Right atrium auricular region (tissue), 2 donors: ENCODE data around the gene MTX2. TPM values are rescaled to one million over a fixed set of nuclear protein-coding genes. Genes with fewer than 3 reads are reported as not detected.

ENCODE experiments used
- DNase-seq: peaks from one replicate; pipeline ENCODE4 v3.0.0-alpha.2; 2019; ENCODE audit warnings: low spot score
- H3K27ac ChIP-seq, 2 donors: fragments of 200-600 bp; sonication (generic); 1 replicate in 1 of 2; 2 replicates in 1 of 2; pipeline ENCODE4 v1.5.1; 2016 to 2019
- H3K27me3 ChIP-seq, 2 donors: fragments of 200-600 bp; sonication (generic); one replicate each; pipeline versions ENCODE4 v1.5.1 to v1.6.0; 2017 to 2019
- H3K36me3 ChIP-seq: fragments of 200-600 bp; sonication (generic); one replicate; pipeline ENCODE4 v1.5.1; 2016
- H3K4me1 ChIP-seq, 2 donors: fragments of 200-600 bp; sonication (generic); one replicate each; pipeline versions ENCODE4 v1.5.1 to v1.6.0; 2017 to 2019
- H3K4me3 ChIP-seq, 2 donors: fragments of 200-600 bp; sonication (generic); 1 replicate in 1 of 2; 2 replicates in 1 of 2; pipeline ENCODE4 v1.5.1; 2017 to 2019; ENCODE audit warnings: mild to moderate bottlenecking in 1 of 2, moderate library complexity in 1 of 2
- H3K9me3 ChIP-seq, 2 donors: fragments of 200-600 bp; sonication (generic); one replicate each; pipeline ENCODE4 v1.5.1; 2019
- total RNA-seq, 2 donors: library from RNA; depleted of rRNA; stranded (reverse); fragments of >200 nt; gene quantifications; one replicate each; pipeline ENCODE4 v1.1.0, GENCODE V29; 2016
- TF ChIP-seq, protein P1 (sequence below), 2 donors: fragments of 200-600 bp; sonication (generic); IDR thresholded peaks; one replicate each; pipeline ENCODE4 v1.5.1; 2019; ENCODE audit warnings: antibody characterized with exemption in 2 of 2

MTX2 gene
- total RNA-seq, 2 donors from 2014 or later: 36.7 to 73.5 TPM

DNA sequence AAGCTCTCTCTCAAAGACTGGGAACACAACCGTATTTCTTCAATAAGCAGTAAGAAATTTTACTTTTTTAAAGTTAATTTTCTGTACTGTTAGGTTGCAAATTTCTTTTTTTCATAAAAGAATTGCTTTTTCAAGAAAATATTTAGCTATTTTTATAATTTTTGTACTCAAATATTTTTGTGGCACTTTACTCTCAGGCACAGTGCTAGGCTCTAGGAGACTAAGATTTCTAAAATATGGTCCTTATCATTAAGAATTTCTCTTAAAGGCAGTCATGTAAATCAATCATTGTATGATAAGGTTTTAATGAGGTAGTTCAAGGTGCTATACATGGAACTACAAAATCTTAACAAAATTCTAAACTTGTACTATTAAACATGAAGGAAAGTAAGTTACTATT is 61.4 kb downstream of the MTX2 start:
- Histone ChIP-seq H3K27me3 (no peaks in the 10 kb centered on the region), H3K4me1 (no peaks in the 10 kb centered on the region), H3K27ac (no peak overlapping the region), H3K9me3 (no peaks in the 10 kb centered on the region), H3K36me3 (peaks cover 13% of the 10 kb centered on the region), H3K4me3 (no peak overlapping the region)
- DNase-seq: no peak
- TF ChIP-seq, protein P1, sequence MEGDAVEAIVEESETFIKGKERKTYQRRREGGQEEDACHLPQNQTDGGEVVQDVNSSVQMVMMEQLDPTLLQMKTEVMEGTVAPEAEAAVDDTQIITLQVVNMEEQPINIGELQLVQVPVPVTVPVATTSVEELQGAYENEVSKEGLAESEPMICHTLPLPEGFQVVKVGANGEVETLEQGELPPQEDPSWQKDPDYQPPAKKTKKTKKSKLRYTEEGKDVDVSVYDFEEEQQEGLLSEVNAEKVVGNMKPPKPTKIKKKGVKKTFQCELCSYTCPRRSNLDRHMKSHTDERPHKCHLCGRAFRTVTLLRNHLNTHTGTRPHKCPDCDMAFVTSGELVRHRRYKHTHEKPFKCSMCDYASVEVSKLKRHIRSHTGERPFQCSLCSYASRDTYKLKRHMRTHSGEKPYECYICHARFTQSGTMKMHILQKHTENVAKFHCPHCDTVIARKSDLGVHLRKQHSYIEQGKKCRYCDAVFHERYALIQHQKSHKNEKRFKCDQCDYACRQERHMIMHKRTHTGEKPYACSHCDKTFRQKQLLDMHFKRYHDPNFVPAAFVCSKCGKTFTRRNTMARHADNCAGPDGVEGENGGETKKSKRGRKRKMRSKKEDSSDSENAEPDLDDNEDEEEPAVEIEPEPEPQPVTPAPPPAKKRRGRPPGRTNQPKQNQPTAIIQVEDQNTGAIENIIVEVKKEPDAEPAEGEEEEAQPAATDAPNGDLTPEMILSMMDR (IDR thresholded peaks at IDR 0.05): no peak

DNA sequence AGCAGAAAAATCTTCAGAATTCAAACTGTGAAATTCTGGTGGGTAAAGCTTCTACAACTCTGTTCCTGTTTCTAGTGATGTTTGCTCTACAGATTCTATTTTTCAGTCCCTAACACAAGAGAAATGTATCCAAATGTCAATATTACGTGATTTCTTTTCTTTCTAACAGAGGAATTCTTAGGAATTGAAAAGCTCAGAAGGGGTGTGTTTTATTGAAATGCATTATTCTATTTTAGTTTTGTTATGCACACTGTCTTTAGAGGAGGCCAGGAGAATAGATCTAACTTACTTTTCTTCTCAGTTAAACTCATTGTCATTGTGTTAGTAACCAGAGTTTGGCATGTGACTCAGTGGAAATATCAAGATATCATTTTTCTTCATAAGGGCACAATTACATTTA is 62.4 kb downstream of the MTX2 start:
- peaks cover 13% of the 10 kb centered on the region for H3K36me3 ChIP-seq
- no peaks in the 10 kb centered on the region for H3K4me1 ChIP-seq
- H3K9me3 ChIP-seq: no peaks in the 10 kb centered on the region
- TF ChIP-seq, protein P1 (IDR thresholded peaks at IDR 0.05): no peak
- H3K4me3 ChIP-seq: no peak overlapping the region
- H3K27ac ChIP-seq: no peak overlapping the region
- no peaks in the 10 kb centered on the region for H3K27me3 ChIP-seq
- DNase-seq: no peak

DNA sequence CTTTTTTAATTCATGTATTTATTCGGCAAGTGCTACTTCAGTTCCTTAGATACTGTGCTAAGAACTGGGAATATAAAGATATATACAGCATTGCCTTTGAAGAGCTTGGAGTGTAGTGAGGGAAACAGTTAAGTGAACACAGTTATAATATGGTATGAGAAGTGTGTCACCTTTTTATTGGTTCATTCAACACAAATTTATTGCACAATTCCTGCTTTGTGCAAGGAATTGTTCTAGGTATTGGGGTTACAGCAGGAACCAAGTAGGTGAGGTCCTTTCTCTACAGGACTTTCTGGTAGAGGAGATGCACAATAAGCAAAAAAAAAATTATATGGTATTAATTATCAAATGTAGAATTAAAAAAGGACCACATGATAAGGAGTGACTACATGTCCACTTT is 65.5 kb downstream of the MTX2 start:
- Histone ChIP-seq H3K27me3 (no peaks in the 10 kb centered on the region), H3K36me3 (peaks cover 4% of the 10 kb centered on the region), H3K27ac (no peak overlapping the region), H3K9me3 (no peaks in the 10 kb centered on the region), H3K4me3 (no peak overlapping the region), H3K4me1 (no peaks in the 10 kb centered on the region)
- TF ChIP-seq, protein P1 (IDR thresholded peaks at IDR 0.05): no peak
- DNase-seq: no peak

DNA sequence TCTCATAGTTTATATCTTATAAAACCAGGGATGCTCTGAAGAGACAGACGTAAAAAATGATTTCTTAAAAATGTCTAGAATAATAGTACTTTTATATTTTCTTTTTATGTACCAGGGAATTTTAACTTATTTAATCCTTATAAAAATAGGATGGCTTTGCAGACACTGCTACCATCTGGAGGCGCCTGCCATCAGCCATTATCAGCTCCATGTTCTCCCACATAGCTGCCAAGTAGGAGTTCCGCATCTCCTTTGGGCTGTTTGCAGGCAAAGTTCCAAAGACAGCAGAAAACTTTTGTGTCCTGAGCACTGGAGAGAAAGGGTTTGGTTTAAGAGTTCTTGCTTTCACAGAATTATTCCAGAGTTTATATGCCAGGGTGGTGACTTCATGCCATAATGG is 69.2 kb downstream of the MTX2 start:
- Histone ChIP-seq H3K27me3 (no peaks in the 10 kb centered on the region), H3K4me1 (no peaks in the 10 kb centered on the region), H3K36me3 (peaks cover 4% of the 10 kb centered on the region), H3K27ac (no peak overlapping the region), H3K9me3 (no peaks in the 10 kb centered on the region), H3K4me3 (no peak overlapping the region)
- no peak for DNase-seq
- TF ChIP-seq, protein P1 (IDR thresholded peaks at IDR 0.05): no peak

DNA sequence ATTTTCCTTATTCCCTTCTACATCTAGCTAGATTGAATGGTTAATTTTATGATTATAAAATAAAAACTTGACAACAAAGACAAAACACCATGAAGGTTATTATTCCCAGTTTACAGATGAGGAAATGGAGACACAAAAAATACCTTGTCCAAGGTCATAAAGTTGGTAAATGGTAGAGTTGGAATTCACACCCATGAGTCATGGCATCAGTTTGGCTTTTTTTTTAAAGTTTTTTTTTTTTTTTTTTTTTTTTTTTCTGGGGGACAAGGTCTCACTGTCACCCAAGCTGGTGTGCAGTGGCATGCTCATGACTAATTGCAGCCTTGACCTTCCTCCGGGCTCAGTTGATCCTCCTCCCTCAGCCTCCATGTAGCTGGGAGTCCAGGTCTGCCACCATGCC is 70.0 kb downstream of the MTX2 start:
- Histone ChIP-seq H3K36me3 (peaks cover 4% of the 10 kb centered on the region), H3K4me1 (no peaks in the 10 kb centered on the region), H3K4me3 (no peak overlapping the region), H3K9me3 (no peaks in the 10 kb centered on the region), H3K27ac (no peak overlapping the region), H3K27me3 (no peaks in the 10 kb centered on the region)
- DNase-seq: no peak
- TF ChIP-seq, protein P1 (IDR thresholded peaks at IDR 0.05): no peak

DNA sequence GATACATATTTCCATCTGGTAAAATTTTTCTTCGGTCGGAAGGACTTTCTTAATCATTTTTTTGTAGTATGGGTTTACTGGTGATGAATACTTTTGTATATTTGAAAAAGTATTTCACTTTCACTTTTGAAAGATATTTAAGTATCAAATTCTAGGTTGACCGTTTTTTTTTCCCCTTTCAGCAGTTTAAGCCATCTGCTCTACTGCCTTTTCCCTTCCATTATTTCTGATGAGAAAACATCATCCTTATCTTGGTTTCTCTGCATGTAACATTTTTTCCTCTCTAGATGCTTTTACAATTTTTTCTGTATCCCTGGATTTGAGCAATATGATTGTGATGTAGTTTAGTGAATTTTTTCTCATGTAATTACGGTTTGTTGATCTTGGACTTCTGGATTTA is 87.0 kb downstream of the MTX2 start:
- no peaks in the 10 kb centered on the region for H3K9me3 ChIP-seq
- no peak overlapping the region for H3K27ac ChIP-seq
- no peak for DNase-seq
- H3K27me3 ChIP-seq: no peaks in the 10 kb centered on the region
- TF ChIP-seq, protein P1 (IDR thresholded peaks at IDR 0.05): no peak
- H3K4me3 ChIP-seq: no peak overlapping the region
- no peaks in the 10 kb centered on the region for H3K36me3 ChIP-seq
- H3K4me1 ChIP-seq: no peaks in the 10 kb centered on the region
